ENCODE measurements around the gene MAPK6.

DNA sequence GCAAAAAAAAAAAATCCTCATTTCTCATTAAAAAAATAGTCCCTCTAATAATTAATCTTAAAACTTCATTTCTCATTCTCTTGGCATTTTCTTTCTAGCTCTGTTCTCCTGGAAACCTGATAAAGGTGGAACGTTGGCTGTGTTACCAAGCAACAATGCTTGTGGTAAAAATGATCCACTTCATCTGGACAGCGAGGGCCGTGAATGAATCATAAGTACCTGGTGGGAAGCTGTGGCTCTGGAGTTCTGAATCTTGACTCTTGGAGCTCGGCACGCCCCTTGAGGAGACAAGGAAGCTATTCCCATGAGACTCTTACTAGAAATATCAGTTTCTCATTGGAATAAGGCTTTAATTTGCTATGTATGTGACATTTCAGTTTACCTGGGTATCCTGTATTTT is 61.0 kb downstream of the MAPK6 start:
- TF ChIP-seq, protein P1, sequence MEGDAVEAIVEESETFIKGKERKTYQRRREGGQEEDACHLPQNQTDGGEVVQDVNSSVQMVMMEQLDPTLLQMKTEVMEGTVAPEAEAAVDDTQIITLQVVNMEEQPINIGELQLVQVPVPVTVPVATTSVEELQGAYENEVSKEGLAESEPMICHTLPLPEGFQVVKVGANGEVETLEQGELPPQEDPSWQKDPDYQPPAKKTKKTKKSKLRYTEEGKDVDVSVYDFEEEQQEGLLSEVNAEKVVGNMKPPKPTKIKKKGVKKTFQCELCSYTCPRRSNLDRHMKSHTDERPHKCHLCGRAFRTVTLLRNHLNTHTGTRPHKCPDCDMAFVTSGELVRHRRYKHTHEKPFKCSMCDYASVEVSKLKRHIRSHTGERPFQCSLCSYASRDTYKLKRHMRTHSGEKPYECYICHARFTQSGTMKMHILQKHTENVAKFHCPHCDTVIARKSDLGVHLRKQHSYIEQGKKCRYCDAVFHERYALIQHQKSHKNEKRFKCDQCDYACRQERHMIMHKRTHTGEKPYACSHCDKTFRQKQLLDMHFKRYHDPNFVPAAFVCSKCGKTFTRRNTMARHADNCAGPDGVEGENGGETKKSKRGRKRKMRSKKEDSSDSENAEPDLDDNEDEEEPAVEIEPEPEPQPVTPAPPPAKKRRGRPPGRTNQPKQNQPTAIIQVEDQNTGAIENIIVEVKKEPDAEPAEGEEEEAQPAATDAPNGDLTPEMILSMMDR (conservative IDR thresholded peaks at IDR 0.05; ENCODE audit: low read depth, low read length), result no peak
- no peak for TF ChIP-seq EZH2 (IDR thresholded peaks at IDR 0.05; ENCODE audit: borderline replicate concordance, low read depth, low read length, poor library complexity, severe bottlenecking)
